NCI-H524 treated with DMSO at 0.1 percent for 48 hours (cell line): ENCODE results near the gene EPAS1.

Experiments
- DNase-seq: peaks from one replicate; lab custom pipeline; 2025; lab: John Stamatoyannopoulos, UW

The EPAS1 gene

GRCh38 chr2:46273919-46274318 lies 23.3 kb upstream of the EPAS1 start:
- no peak for DNase-seq

- no peak for DNase-seq
Measured at GRCh38 chr2:46274586-46274985, 22.6 kb upstream of the EPAS1 start.

GRCh38 chr2:46275995-46276394 lies 21.2 kb upstream of the EPAS1 start:
- DNase-seq, result no peak

GRCh38 chr2:46276642-46277041 lies 20.6 kb upstream of the EPAS1 start:
- no peak for DNase-seq

GRCh38 chr2:46277431-46278190 lies 19.6 kb upstream of the EPAS1 start:
- DNase-seq, result no peak

GRCh38 chr2:46278952-46279351 lies 18.3 kb upstream of the EPAS1 start:
- no peak for DNase-seq

- DNase-seq, result no peak
Measured at GRCh38 chr2:46281939-46282338, 15.3 kb upstream of the EPAS1 start.

GRCh38 chr2:46283693-46284092 lies 13.5 kb upstream of the EPAS1 start:
- DNase-seq, result no peak

- no peak for DNase-seq
Measured at GRCh38 chr2:46284260-46284659, 12.9 kb upstream of the EPAS1 start.

GRCh38 chr2:46284796-46285195 lies 12.4 kb upstream of the EPAS1 start:
- no peak for DNase-seq

- no peak for DNase-seq
Measured at GRCh38 chr2:46286715-46287114, 10.5 kb upstream of the EPAS1 start.

- DNase-seq, result no peak
Measured at GRCh38 chr2:46290078-46290477, 7.1 kb upstream of the EPAS1 start.

- no peak for DNase-seq
Measured at GRCh38 chr2:46293466-46293865, 3.7 kb upstream of the EPAS1 start.

- DNase-seq, result no peak
Measured at GRCh38 chr2:46294176-46294836, 2.9 kb upstream of the EPAS1 start.

- no peak for DNase-seq
Measured at GRCh38 chr2:46296216-46296839, 879 bp upstream of the EPAS1 start.

- no peak for DNase-seq
Measured at GRCh38 chr2:46297546-46298271, 502 bp downstream of the EPAS1 start.

GRCh38 chr2:46298272-46298521 lies 990 bp downstream of the EPAS1 start:
- DNase-seq, result no peak

- DNase-seq, result no peak
Measured at GRCh38 chr2:46298522-46299353, 1.5 kb downstream of the EPAS1 start.

GRCh38 chr2:46299365-46300263 lies 2.4 kb downstream of the EPAS1 start:
- no peak for DNase-seq

- no peak for DNase-seq
Measured at GRCh38 chr2:46300406-46300832, 3.2 kb downstream of the EPAS1 start.
